DND-41 (cell line): ENCODE measurements around the gene INTS7.

Experiments used
- ATAC-seq: fragments of 200-7000 bp; cut with Tn5 transposase; 3 replicates; pipeline ENCODE4 v1.9.1; 2021; ENCODE audit warnings: low read depth; ENCODE audit not compliant: insufficient read depth
- DNase-seq: peaks from one replicate; pipeline ENCODE4 v3.0.0-alpha.2; 2020
- H2AFZ ChIP-seq: 2 replicates; pipeline ENCODE4 v1.6.0; 2012; ENCODE audit warnings: low read depth, low read length
- H3K27ac ChIP-seq: 2 replicates; pipeline ENCODE4 v1.5.1; 2012; ENCODE audit warnings: low read length, inconsistent platforms
- H3K27me3 ChIP-seq: fragments of 200-600 bp; sonication (generic); 2 replicates; pipeline ENCODE4 v1.6.0; 2012; ENCODE audit warnings: low read length, mild to moderate bottlenecking, inconsistent platforms; ENCODE audit not compliant: insufficient read depth, poor library complexity
- H3K36me3 ChIP-seq: 2 replicates; pipeline ENCODE4 v1.5.1; 2012; ENCODE audit warnings: low read length, inconsistent platforms; ENCODE audit not compliant: insufficient read depth
- H3K4me1 ChIP-seq: 2 replicates; pipeline ENCODE4 v1.5.1; 2012; ENCODE audit warnings: mild to moderate bottlenecking, low read length; ENCODE audit not compliant: insufficient read depth
- H3K4me2 ChIP-seq: 2 replicates; pipeline ENCODE4 v1.6.0; 2012; ENCODE audit warnings: mild to moderate bottlenecking, moderate library complexity, low read length, inconsistent platforms; ENCODE audit not compliant: insufficient read depth
- H3K4me3 ChIP-seq, 2 experiments: fragments of 200-600 bp in 1 of 2; shearing (Covaris generic) in 1 of 2; 2 replicates each; pipeline ENCODE4 v1.5.1; 2012 to 2016; ENCODE audit warnings: inconsistent platforms in 2 of 2, low read length in 2 of 2, mild to moderate bottlenecking in 2 of 2, low read depth in 1 of 2, moderate library complexity in 1 of 2
- H3K79me2 ChIP-seq: 2 replicates; pipeline ENCODE4 v1.6.0; 2012; ENCODE audit warnings: low read length, inconsistent platforms; ENCODE audit not compliant: insufficient read depth
- H3K9ac ChIP-seq: 2 replicates; pipeline ENCODE4 v1.6.0; 2012; ENCODE audit warnings: low read depth, mild to moderate bottlenecking, inconsistent platforms, low read length, moderate library complexity
- H3K9me3 ChIP-seq: 2 replicates; pipeline ENCODE4 v1.5.1; 2012; ENCODE audit warnings: low read length, moderate library complexity, mild to moderate bottlenecking, inconsistent platforms; ENCODE audit not compliant: insufficient read depth, severe bottlenecking
- H4K20me1 ChIP-seq: 2 replicates; pipeline ENCODE4 v1.6.0; 2012; ENCODE audit warnings: low read length; ENCODE audit not compliant: insufficient read depth
- EZH2 ChIP-seq: IDR thresholded peaks from 3 replicates; pipeline ENCODE4 v1.6.1; 2012; ENCODE audit warnings: borderline replicate concordance, low read depth, mild to moderate bottlenecking, moderate library complexity, low read length, inconsistent platforms; ENCODE audit not compliant: severe bottlenecking
- TF ChIP-seq, protein P1 (sequence below): IDR thresholded peaks from 2 replicates; pipeline ENCODE4 v1.5.1; 2012; ENCODE audit warnings: borderline replicate concordance, low read length, moderate library complexity, mild to moderate bottlenecking; ENCODE audit not compliant: poor library complexity, severe bottlenecking; ENCODE audit errors: extremely low read depth

The INTS7 gene

DNA sequence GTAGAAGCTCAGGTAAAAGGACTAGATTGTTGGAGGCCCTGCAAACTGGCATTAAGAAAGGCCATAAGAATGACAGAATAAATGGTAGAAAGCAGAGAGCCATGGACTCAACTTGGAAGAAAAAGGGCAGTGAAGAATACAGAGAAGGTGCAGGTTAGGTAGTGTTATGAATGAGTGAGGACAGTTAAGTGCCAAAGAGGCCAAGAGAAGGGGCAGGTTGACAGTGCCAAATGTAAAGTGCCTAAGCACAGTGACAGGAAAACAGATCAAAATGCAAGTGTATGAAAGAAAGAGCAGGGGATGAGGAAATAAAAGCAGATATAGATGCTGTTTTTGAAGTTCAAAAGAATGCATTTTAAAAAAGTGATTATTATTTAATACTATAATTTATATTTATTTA is 43.7 kb downstream of the INTS7 start:
- H3K36me3 ChIP-seq = peaks cover 46% of the 10 kb centered on the region
- H3K4me3 ChIP-seq = no peak overlapping the region
- H3K9ac ChIP-seq = no peak overlapping the region
- H3K27ac ChIP-seq = no peak overlapping the region
- no peaks in the 10 kb centered on the region for H3K27me3 ChIP-seq
- no peaks in the 10 kb centered on the region for H3K9me3 ChIP-seq
- DNase-seq (no peak), ATAC-seq (no peak)
- no peak overlapping the region for H2AFZ ChIP-seq
- no peak for TF ChIP-seq EZH2
- TF ChIP-seq, protein P1, sequence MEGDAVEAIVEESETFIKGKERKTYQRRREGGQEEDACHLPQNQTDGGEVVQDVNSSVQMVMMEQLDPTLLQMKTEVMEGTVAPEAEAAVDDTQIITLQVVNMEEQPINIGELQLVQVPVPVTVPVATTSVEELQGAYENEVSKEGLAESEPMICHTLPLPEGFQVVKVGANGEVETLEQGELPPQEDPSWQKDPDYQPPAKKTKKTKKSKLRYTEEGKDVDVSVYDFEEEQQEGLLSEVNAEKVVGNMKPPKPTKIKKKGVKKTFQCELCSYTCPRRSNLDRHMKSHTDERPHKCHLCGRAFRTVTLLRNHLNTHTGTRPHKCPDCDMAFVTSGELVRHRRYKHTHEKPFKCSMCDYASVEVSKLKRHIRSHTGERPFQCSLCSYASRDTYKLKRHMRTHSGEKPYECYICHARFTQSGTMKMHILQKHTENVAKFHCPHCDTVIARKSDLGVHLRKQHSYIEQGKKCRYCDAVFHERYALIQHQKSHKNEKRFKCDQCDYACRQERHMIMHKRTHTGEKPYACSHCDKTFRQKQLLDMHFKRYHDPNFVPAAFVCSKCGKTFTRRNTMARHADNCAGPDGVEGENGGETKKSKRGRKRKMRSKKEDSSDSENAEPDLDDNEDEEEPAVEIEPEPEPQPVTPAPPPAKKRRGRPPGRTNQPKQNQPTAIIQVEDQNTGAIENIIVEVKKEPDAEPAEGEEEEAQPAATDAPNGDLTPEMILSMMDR = no peak
- peaks cover 16% of the 10 kb centered on the region for H3K79me2 ChIP-seq
- no peaks in the 10 kb centered on the region for H4K20me1 ChIP-seq
- H3K4me2 ChIP-seq = no peak overlapping the region
- H3K4me1 ChIP-seq = no peaks in the 10 kb centered on the region

DNA sequence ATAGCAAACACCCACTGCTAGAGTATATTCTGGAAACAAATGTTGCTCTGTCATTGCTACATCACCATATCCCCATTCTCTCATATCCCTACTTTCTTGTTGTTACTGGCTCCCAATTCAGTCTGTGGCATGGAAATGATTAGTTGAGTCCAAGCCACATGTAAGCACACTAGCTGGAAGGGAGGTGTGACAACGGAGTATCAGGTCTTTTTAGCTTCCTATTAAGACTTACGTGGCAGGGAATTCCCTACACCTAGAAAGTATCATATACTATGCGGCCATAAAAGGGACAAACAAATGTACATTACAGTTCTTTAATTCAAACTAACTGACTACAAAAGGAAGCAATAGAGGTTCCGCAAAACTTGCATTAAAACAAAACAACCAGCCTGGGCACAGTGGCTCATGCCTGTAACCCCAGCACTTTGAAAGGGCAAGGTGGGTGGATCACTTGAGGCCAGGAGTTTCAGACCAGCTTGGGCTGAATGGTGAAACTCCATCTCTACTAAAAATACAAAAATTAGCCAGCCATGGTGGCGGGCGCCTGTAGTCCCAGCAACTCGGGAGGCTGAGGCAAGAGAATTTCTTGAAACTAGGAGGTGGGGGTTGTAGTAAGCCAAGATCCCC is 48.6 kb downstream of the INTS7 start:
- Histone ChIP-seq H3K4me3 (no peak overlapping the region), H3K79me2 (peaks cover 5% of the 10 kb centered on the region), H3K27ac (no peak overlapping the region), H2AFZ (no peak overlapping the region), H3K9ac (no peak overlapping the region), H3K4me1 (no peaks in the 10 kb centered on the region), H3K36me3 (peaks cover 66% of the 10 kb centered on the region), H3K27me3 (no peaks in the 10 kb centered on the region), H3K4me2 (no peak overlapping the region), H3K9me3 (no peaks in the 10 kb centered on the region), H4K20me1 (no peaks in the 10 kb centered on the region)
- no peak for DNase-seq
- no peak for TF ChIP-seq EZH2
- TF ChIP-seq, protein P1 = no peak
- ATAC-seq = no peak

DNA sequence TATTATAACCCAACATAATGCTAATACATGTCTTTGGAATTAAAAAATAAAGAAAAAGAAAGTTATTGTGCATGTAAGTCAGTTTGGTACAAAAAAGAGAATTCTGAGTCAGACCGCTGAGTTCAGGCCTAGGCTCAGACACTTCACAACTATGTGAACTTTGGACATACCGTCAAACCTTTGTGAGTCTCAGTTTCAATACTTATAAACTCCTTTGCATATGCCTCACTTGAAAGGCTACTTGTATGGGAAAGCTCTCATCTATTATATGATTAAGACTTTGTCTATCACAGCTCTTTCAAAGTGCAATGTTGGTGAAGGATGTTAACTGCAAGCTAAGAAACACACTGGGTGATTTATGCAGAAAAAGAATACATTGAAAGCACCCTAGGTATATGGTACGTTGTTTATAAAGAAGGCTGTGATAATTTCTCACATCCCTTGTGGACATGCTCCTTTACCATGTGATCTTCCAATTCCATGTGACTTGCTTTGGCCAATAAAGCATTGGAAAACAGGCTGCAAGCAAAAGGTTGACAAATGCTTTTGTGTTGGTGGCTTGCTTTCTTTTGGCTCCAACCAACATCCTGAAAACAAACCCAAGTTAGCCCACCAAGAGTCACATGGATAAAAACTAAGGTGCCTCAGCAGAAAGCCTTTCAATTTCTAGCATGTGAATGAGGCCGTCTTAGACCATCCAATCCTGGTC is 49.6 kb downstream of the INTS7 start:
- no peaks in the 10 kb centered on the region for H3K9me3 ChIP-seq
- H3K36me3 ChIP-seq = peaks cover 68% of the 10 kb centered on the region
- no peaks in the 10 kb centered on the region for H4K20me1 ChIP-seq
- no peak overlapping the region for H3K27ac ChIP-seq
- no peak for ATAC-seq
- no peaks in the 10 kb centered on the region for H3K4me1 ChIP-seq
- no peak overlapping the region for H2AFZ ChIP-seq
- no peak overlapping the region for H3K4me3 ChIP-seq
- DNase-seq = no peak
- H3K9ac ChIP-seq = no peak overlapping the region
- no peak for TF ChIP-seq EZH2
- TF ChIP-seq, protein P1 = no peak
- H3K4me2 ChIP-seq = no peak overlapping the region
- H3K27me3 ChIP-seq = no peaks in the 10 kb centered on the region
- peaks cover 2% of the 10 kb centered on the region; the same call in 1 of the 2 replicates for H3K79me2 ChIP-seq
